ENCODE data around the gene NBPF6.
"Not testable (repeated sequence)": the region's sequence is repeated elsewhere in the genome, so short reads cannot be mapped to it uniquely, and the experiment has no call there.

The NBPF6 gene

GRCh38 chr1:108463962-108464361 lies 13.8 kb downstream of the NBPF6 start:
- H3K27me3 ChIP-seq (replicated peaks; ENCODE audit: control insufficient read depth, insufficient read depth, low read length); H3K36me3 ChIP-seq (ENCODE audit: control insufficient read depth, insufficient read depth, low read length, severe bottlenecking); H3K4me3 ChIP-seq (ENCODE audit: low read length); DNase-seq (ENCODE audit: low read depth); H3K4me1 ChIP-seq (ENCODE audit: control insufficient read depth, insufficient read depth, low read length); H3K9ac ChIP-seq (ENCODE audit: low read length); H3K9me3 ChIP-seq (ENCODE audit: control insufficient read depth, low read length): not testable (repeated sequence)

DNA sequence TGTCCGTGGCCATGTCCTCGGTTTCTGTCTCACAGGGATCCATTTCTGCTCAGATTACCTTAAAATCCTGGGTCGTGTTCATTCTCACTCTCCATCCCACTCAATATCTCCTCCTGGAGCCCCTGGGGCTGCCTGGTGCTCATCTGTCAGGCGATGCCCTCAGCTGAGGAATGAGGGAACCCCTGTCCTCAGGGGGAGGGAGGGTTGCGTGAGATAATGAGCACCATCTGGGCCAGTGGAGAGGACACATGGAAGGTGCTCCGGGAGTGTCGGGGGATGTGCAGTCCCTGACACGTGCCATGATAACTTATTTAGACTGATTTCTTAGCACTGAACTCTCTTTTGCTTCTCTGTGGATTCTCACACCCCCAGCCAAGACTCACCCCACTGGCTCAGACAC lies 16.0 kb downstream of the NBPF6 start:
- H3K27me3 ChIP-seq (replicated peaks; ENCODE audit: control insufficient read depth, insufficient read depth, low read length); H3K9me3 ChIP-seq (ENCODE audit: control insufficient read depth, low read length); DNase-seq (ENCODE audit: low read depth); H3K9ac ChIP-seq (ENCODE audit: low read length); H3K4me3 ChIP-seq (ENCODE audit: low read length); H3K36me3 ChIP-seq (ENCODE audit: control insufficient read depth, insufficient read depth, low read length, severe bottlenecking); H3K4me1 ChIP-seq (ENCODE audit: control insufficient read depth, insufficient read depth, low read length): not testable (repeated sequence)

DNA sequence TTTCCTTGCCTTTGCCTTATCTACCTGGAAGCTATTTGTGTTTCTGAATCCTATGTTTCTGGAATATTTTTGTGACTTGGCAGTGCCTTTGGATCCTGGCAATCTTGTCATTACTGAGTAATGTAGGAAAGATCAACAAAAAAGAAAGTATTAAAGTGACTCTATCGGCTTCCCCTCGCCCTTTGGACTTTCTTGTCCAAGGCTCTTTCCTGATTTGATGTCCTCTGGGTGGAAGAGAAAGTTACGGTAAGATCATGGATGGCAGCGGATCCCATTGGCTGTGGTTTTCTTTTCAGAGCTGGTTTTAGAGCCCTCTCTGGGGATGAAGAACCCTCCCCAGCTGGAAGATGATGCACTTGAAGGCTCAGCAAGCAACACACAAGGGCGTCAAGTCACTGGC lies 17.0 kb downstream of the NBPF6 start:
- not testable (repeated sequence) for H3K9me3 ChIP-seq (ENCODE audit: control insufficient read depth, low read length); H3K27me3 ChIP-seq (replicated peaks; ENCODE audit: control insufficient read depth, insufficient read depth, low read length); DNase-seq (ENCODE audit: low read depth); H3K4me1 ChIP-seq (ENCODE audit: control insufficient read depth, insufficient read depth, low read length); H3K9ac ChIP-seq (ENCODE audit: low read length); H3K4me3 ChIP-seq (ENCODE audit: low read length); H3K36me3 ChIP-seq (ENCODE audit: control insufficient read depth, insufficient read depth, low read length, severe bottlenecking)

DNA sequence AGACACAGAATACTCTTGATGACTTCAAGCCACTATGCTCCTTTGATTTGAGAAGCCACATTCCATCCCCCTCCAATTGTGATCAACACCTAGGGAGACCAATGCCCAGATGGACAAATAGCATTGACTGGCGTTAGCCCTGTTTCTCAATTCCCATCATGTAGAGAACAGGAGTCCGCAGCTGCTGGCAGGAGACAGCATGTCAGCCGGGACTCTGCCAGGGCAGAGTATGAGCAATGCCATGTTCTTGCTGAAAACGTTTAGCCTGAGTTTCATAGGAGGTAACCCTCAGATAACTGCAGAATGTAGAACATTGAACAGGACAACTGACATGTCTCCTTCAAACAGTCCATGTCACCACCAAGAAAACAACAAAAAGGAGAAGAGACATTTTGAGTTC lies 20.6 kb downstream of the NBPF6 start:
- H3K9me3 ChIP-seq (ENCODE audit: control insufficient read depth, low read length); H3K36me3 ChIP-seq (ENCODE audit: control insufficient read depth, insufficient read depth, low read length, severe bottlenecking); DNase-seq (ENCODE audit: low read depth); H3K4me3 ChIP-seq (ENCODE audit: low read length); H3K9ac ChIP-seq (ENCODE audit: low read length); H3K4me1 ChIP-seq (ENCODE audit: control insufficient read depth, insufficient read depth, low read length); H3K27me3 ChIP-seq (replicated peaks; ENCODE audit: control insufficient read depth, insufficient read depth, low read length): not testable (repeated sequence)

DNA sequence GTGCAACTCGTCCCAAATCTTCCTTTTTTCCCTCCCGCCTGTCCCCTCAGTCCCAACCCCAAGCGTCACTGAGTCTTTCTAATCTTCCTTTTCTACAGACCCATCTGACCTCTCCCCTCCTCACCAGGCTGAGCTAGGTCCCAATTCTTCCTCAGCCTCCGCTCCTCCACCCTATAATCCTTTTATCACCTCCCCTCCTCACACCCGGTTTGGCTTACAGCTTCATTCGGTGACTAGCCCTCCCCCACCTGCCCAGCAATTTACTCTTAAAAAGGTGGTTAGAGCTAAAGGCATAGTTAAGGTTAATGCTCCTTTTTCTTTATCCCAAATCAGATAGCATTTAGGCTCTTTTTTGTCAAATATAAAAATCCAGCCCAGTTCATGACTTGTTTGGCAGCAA lies 24.4 kb downstream of the NBPF6 start:
- not testable (repeated sequence) for H3K4me3 ChIP-seq (ENCODE audit: low read length); DNase-seq (ENCODE audit: low read depth); H3K27me3 ChIP-seq (replicated peaks; ENCODE audit: control insufficient read depth, insufficient read depth, low read length); H3K36me3 ChIP-seq (ENCODE audit: control insufficient read depth, insufficient read depth, low read length, severe bottlenecking); H3K9ac ChIP-seq (ENCODE audit: low read length); H3K4me1 ChIP-seq (ENCODE audit: control insufficient read depth, insufficient read depth, low read length)
- peaks cover 10% of the 10 kb centered on the region for H3K9me3 ChIP-seq (ENCODE audit: control insufficient read depth, low read length)

DNA sequence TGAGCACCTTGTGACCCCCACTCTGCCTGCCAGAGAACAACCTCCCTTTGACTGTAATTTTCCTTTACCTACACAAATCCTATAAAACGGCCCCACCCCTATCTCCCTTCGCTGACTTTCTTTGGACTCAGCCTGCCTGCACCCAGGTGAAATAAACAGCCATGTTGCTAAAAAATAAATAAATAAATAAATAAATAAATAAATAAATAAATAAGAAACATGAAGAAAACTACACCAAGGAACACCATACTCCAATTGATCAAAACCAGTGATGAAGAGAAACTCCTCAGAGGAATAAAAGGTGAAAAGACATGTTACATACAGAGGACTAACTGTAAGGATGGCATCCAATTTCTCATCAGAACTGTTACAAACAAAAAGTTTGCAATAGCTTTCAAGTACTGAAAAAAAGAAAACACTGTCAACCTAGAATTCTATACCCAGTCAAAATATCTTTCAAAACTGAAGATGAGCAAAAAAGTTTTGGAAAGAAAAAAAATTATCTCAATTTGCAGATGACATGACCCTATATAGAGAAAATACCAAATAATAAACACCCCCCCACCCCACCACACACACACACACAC lies 28.4 kb downstream of the NBPF6 start:
- Histone ChIP-seq H3K9ac (ENCODE audit: low read length) (no peak overlapping the region), H3K36me3 (ENCODE audit: control insufficient read depth, insufficient read depth, low read length, severe bottlenecking) (no peaks in the 10 kb centered on the region), H3K27me3 (replicated peaks; ENCODE audit: control insufficient read depth, insufficient read depth, low read length) (no peaks in the 10 kb centered on the region), H3K4me1 (ENCODE audit: control insufficient read depth, insufficient read depth, low read length) (no peaks in the 10 kb centered on the region), H3K4me3 (ENCODE audit: low read length) (no peak overlapping the region), H3K9me3 (ENCODE audit: control insufficient read depth, low read length) (peaks cover 15% of the 10 kb centered on the region)
- DNase-seq (ENCODE audit: low read depth), result no peak

DNA sequence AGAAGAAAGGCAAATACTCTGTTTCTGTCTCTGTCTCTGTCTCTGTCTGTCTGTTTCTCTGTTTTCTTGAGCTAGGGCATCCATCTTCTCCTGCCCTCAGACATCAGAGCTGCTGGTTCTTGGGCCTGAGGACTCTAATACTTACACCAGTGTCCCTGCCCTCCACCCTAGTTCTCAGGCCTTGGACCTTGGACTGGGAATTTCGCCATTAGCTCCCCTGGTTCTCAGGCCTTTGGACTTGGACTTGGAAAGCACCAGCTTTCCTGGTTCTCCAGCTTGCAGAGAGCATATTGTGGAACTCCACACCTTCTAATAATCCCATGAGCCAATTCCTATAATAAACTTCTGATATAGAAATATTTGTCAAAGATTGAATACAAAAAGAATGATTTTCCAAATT lies 32.6 kb downstream of the NBPF6 start:
- Histone ChIP-seq H3K27me3 (replicated peaks; ENCODE audit: control insufficient read depth, insufficient read depth, low read length) (no peaks in the 10 kb centered on the region), H3K9ac (ENCODE audit: low read length) (no peak overlapping the region), H3K4me1 (ENCODE audit: control insufficient read depth, insufficient read depth, low read length) (no peaks in the 10 kb centered on the region), H3K9me3 (ENCODE audit: control insufficient read depth, low read length) (peaks cover 15% of the 10 kb centered on the region), H3K4me3 (ENCODE audit: low read length) (no peak overlapping the region), H3K36me3 (ENCODE audit: control insufficient read depth, insufficient read depth, low read length, severe bottlenecking) (no peaks in the 10 kb centered on the region)
- no peak for DNase-seq (ENCODE audit: low read depth)

DNA sequence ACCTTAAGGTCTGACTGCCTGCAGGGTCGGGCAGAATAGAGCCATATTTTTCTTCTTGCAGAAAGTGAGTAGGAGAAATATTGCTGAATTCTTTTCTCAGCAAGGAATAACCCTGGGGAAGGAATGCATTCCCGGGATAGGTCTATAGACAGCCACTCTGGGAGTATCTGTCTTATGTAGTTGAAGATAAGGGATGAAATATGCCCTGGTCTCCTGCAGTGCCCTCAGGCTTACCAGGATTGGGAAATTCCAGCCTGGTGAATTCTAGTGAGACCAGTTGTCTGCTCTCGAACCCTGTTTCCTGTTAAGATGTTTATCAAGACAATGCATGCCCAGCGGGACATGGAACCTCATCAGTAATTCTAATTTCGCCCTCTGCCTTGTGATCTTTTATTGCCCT lies 35.8 kb downstream of the NBPF6 start:
- not testable (repeated sequence) for H3K4me1 ChIP-seq (ENCODE audit: control insufficient read depth, insufficient read depth, low read length); H3K27me3 ChIP-seq (replicated peaks; ENCODE audit: control insufficient read depth, insufficient read depth, low read length); H3K36me3 ChIP-seq (ENCODE audit: control insufficient read depth, insufficient read depth, low read length, severe bottlenecking); DNase-seq (ENCODE audit: low read depth); H3K9ac ChIP-seq (ENCODE audit: low read length); H3K4me3 ChIP-seq (ENCODE audit: low read length); H3K9me3 ChIP-seq (ENCODE audit: control insufficient read depth, low read length)

DNA sequence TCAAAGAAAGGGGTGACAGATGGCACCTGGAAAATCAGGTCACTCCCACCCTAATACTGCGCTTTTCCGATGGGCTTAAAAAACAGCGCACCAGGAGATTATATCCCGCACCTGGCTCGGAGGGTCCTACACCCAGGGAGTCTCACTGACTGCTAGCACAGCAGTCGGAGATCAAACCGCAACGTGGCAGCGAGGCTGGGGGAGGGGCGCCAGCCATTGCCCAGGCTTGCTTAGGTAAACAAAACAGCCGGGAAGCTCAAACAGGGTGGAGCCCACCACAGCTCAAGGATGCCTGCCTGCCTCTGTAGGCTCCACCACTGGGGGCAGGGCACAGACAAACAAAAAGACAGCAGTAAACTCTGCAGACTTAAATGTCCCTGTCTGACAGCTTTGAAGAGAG lies 36.6 kb downstream of the NBPF6 start:
- not testable (repeated sequence) for H3K36me3 ChIP-seq (ENCODE audit: control insufficient read depth, insufficient read depth, low read length, severe bottlenecking); DNase-seq (ENCODE audit: low read depth); H3K27me3 ChIP-seq (replicated peaks; ENCODE audit: control insufficient read depth, insufficient read depth, low read length); H3K9ac ChIP-seq (ENCODE audit: low read length); H3K4me3 ChIP-seq (ENCODE audit: low read length); H3K9me3 ChIP-seq (ENCODE audit: control insufficient read depth, low read length); H3K4me1 ChIP-seq (ENCODE audit: control insufficient read depth, insufficient read depth, low read length)

DNA sequence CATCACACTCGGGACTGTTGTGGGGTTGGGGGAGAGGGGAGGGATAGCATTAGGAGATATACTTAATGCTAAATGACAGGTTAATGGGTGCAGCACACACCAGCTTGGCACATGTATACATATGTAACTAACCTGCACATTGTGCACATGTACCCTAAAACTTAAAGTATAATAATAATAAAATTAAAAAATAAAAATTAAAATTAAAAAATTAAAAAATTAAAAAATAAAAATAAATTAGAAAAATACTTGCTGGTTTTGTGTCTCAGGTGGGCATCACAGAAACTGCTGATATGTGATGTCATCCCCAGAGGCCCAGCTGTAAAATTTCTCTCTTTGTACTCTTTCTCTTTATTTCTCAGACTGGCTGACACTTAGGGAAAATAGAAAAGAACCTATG lies 44.9 kb downstream of the NBPF6 start:
- H3K9me3 ChIP-seq (ENCODE audit: control insufficient read depth, low read length); H3K9ac ChIP-seq (ENCODE audit: low read length); H3K4me3 ChIP-seq (ENCODE audit: low read length); H3K36me3 ChIP-seq (ENCODE audit: control insufficient read depth, insufficient read depth, low read length, severe bottlenecking); H3K27me3 ChIP-seq (replicated peaks; ENCODE audit: control insufficient read depth, insufficient read depth, low read length); H3K4me1 ChIP-seq (ENCODE audit: control insufficient read depth, insufficient read depth, low read length); DNase-seq (ENCODE audit: low read depth): not testable (repeated sequence)

DNA sequence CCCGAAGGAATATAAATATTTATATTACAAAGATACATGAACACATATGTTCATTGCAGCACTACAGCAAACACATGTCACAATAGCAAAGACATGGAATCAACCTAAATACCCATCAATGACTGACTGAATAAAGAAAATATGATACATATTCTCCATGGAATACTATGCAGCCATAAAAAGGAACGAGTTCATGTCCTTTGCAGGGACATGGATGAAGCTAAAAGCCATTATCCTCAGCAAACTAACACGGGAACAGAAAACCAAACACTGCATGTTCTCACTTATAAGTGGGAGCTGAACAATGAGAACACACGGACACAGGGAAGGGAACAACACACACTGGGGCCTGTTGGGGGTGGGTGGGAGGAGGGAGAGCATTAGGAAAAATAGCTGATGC lies 46.7 kb downstream of the NBPF6 start:
- not testable (repeated sequence) for H3K4me3 ChIP-seq (ENCODE audit: low read length); DNase-seq (ENCODE audit: low read depth); H3K9me3 ChIP-seq (ENCODE audit: control insufficient read depth, low read length)

GRCh38 chr1:108502138-108502537 lies 52.0 kb downstream of the NBPF6 start:
- Histone ChIP-seq H3K4me1 (ENCODE audit: control insufficient read depth, insufficient read depth, low read length) (peaks cover 14% of the 10 kb centered on the region), H3K4me3 (ENCODE audit: low read length) (no peak overlapping the region), H3K9ac (ENCODE audit: low read length) (peak overlapping the region; percentile 54), H3K27me3 (replicated peaks; ENCODE audit: control insufficient read depth, insufficient read depth, low read length) (no peaks in the 10 kb centered on the region), H3K36me3 (ENCODE audit: control insufficient read depth, insufficient read depth, low read length, severe bottlenecking) (no peaks in the 10 kb centered on the region), H3K9me3 (ENCODE audit: control insufficient read depth, low read length) (no peaks in the 10 kb centered on the region)
- DNase-seq (ENCODE audit: low read depth), result no peak

More for the DNA sequence above, 46.7 kb downstream of the NBPF6 start:
- H3K36me3 ChIP-seq (ENCODE audit: control insufficient read depth, insufficient read depth, low read length, severe bottlenecking); H3K9ac ChIP-seq (ENCODE audit: low read length); H3K27me3 ChIP-seq (replicated peaks; ENCODE audit: control insufficient read depth, insufficient read depth, low read length); H3K4me1 ChIP-seq (ENCODE audit: control insufficient read depth, insufficient read depth, low read length): not testable (repeated sequence)
